Keratinocyte (primary cell): ENCODE results near the gene ACSS1. TPM values are rescaled to one million over a fixed set of nuclear protein-coding genes. Genes with fewer than 3 reads are reported as not detected.

Experiments
- DNase-seq: peaks from one replicate; pipeline ENCODE4 v3.0.0-alpha.2; 2011; ENCODE audit warnings: low read depth, missing footprints, low spot score
- FAIRE-seq: peaks from 2 replicates; lab custom pipeline; 2011; peaks lifted over from hg19 to GRCh38; lab: Jason Lieb, UNC
- H2AFZ ChIP-seq: 2 replicates; pipeline ENCODE4 v1.6.0; 2012; ENCODE audit warnings: low read length, control low read depth, inconsistent platforms; ENCODE audit not compliant: control insufficient read depth
- H3K27ac ChIP-seq: 2 replicates; pipeline ENCODE4 v1.5.1; 2011; ENCODE audit warnings: low read length; ENCODE audit not compliant: control insufficient read depth, insufficient read depth
- H3K27me3 ChIP-seq: 3 replicates; pipeline ENCODE4 v1.6.0; 2011; ENCODE audit warnings: low read length; ENCODE audit not compliant: control insufficient read depth, insufficient read depth; ENCODE audit errors: extremely low read depth
- H3K36me3 ChIP-seq, 2 experiments: 2 replicates in 1 of 2; 3 replicates in 1 of 2; pipeline ENCODE4 v1.5.1; 2011; ENCODE audit warnings: low read length in 2 of 2, mild to moderate bottlenecking in 1 of 2; ENCODE audit not compliant: control insufficient read depth in 2 of 2, insufficient read depth in 2 of 2; ENCODE audit errors: extremely low read depth in 1 of 2
- H3K4me1 ChIP-seq: 3 replicates; pipeline ENCODE4 v1.5.1; 2011; ENCODE audit warnings: low read length; ENCODE audit not compliant: control insufficient read depth, insufficient read depth; ENCODE audit errors: extremely low read depth
- H3K4me2 ChIP-seq: 3 replicates; pipeline ENCODE4 v1.6.0; 2011; ENCODE audit warnings: low read depth, low read length; ENCODE audit not compliant: control insufficient read depth, insufficient read depth; ENCODE audit errors: extremely low read depth
- H3K4me3 ChIP-seq, 3 experiments: fragments of 200-600 bp in 1 of 3; sonication (generic) in 1 of 3; 2 replicates in 2 of 3; 3 replicates in 1 of 3; pipeline ENCODE4 v1.5.1; 2011 to 2016; ENCODE audit warnings: low read length in 3 of 3, mild to moderate bottlenecking in 3 of 3, control low read depth in 2 of 3, inconsistent platforms in 1 of 3, low read depth in 1 of 3, mixed read lengths in 1 of 3, mixed run types in 1 of 3, moderate library complexity in 1 of 3; ENCODE audit not compliant: control insufficient read depth in 2 of 3, insufficient read depth in 2 of 3; ENCODE audit errors: extremely low read depth in 1 of 3
- H3K79me2 ChIP-seq: 2 replicates; pipeline ENCODE4 v1.6.0; 2012; ENCODE audit warnings: low read length; ENCODE audit not compliant: control insufficient read depth, insufficient read depth
- H3K9ac ChIP-seq: 3 replicates; pipeline ENCODE4 v1.6.0; 2011; ENCODE audit warnings: low read length; ENCODE audit not compliant: control insufficient read depth, insufficient read depth; ENCODE audit errors: extremely low read depth
- H3K9me1 ChIP-seq: 3 replicates; pipeline ENCODE4 v1.6.0; 2011; ENCODE audit warnings: low read length; ENCODE audit not compliant: control insufficient read depth, insufficient read depth; ENCODE audit errors: extremely low read depth
- H3K9me3 ChIP-seq: 2 replicates; pipeline ENCODE4 v1.5.1; 2012; ENCODE audit warnings: low read depth, low read length; ENCODE audit not compliant: control insufficient read depth
- H4K20me1 ChIP-seq: 3 replicates; pipeline ENCODE4 v1.6.0; 2011; ENCODE audit warnings: low read length; ENCODE audit not compliant: control insufficient read depth, insufficient read depth; ENCODE audit errors: extremely low read depth
- EZH2 ChIP-seq: IDR thresholded peaks from one replicate; pipeline ENCODE4 v1.6.1; 2012; ENCODE audit warnings: inconsistent platforms, mild to moderate bottlenecking, low read length, moderate library complexity
- dilution Hi-C: fragments of 300-500 bp; cut with MboI; formaldehyde crosslinking; loops from one replicate; pipeline ENCODE4 v1.7.0; 2020; ENCODE audit warnings: low sequenced_read_pairs; ENCODE audit not compliant: extremely low pct_ligation_motif_present
- polyA plus RNA-seq, 5 experiments: library from polyadenylated mRNA; depleted of rRNA in 3 of 5; stranded (reverse) in 3 of 5; stranded (forward) in 1 of 5; unstranded in 1 of 5; fragments of >200 nt; gene quantifications; 1 replicate in 1 of 5; 2 replicates in 3 of 5; 3 replicates in 1 of 5; pipeline versions ENCODE4 v1.2.1 to v1.2.3, GENCODE V29; 2011 to 2012; ENCODE audit warnings: missing spikeins in 2 of 5, low read depth in 1 of 5, low replicate concordance in 1 of 5
- TF ChIP-seq, protein P1 (sequence below), 3 experiments: IDR thresholded peaks in 1 of 3; conservative IDR thresholded peaks in 1 of 3; optimal IDR thresholded peaks in 1 of 3; 2 replicates in 2 of 3; 3 replicates in 1 of 3; pipeline versions ENCODE3 to v1.5.1; 2011; ENCODE audit warnings: low read length in 3 of 3, mild to moderate bottlenecking in 3 of 3, moderate library complexity in 2 of 3, control low read depth in 1 of 3, inconsistent platforms in 1 of 3; ENCODE audit not compliant: insufficient read depth in 2 of 3; ENCODE audit errors: extremely low read depth in 1 of 3

Gene ACSS1
- polyA plus RNA-seq, 1 donor (not counting 4 experiments of a cell fraction or from before 2014, with no cell fraction given): 1.5 TPM

DNA sequence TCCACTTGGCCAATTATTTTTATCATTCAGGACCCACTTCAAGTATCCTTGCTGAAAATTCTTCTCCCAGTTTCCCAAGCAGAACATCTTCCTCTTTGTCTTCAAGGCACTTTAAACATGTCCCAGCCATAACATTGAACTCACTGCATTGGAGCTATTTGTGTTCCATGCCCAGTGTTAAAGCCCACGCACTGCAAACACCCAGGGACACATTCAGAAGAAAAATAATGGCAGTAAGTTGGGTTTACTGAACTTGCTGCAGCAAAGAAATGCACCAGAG is 63.8 kb downstream of the ACSS1 start:
- peaks cover 28% of the 10 kb centered on the region for H3K4me1 ChIP-seq

GRCh38 chr20:24993337-24994185 is 64.4 kb downstream of the ACSS1 start:
- Histone ChIP-seq H2AFZ (peak overlapping the region; percentile 97), H3K36me3 (peaks cover 2 to 3% of the 10 kb centered on the region in 2 experiments), H3K27ac (peak overlapping the region; percentile 72), H3K9me1 (no peaks in the 10 kb centered on the region), H3K4me1 (peaks cover 28% of the 10 kb centered on the region), H3K9me3 (no peaks in the 10 kb centered on the region), H3K4me3 (peak overlapping the region in 2 of 3 experiments; percentile 84 to 88), H3K79me2 (peaks cover 16% of the 10 kb centered on the region), H3K27me3 (peaks cover 7% of the 10 kb centered on the region), H4K20me1 (no peaks in the 10 kb centered on the region), H3K9ac (peak overlapping the region; percentile 74), H3K4me2 (peak overlapping the region; percentile 81)
- FAIRE-seq (no peak), DNase-seq (no peak)
- dilution Hi-C loops: no loop called here
- TF ChIP-seq EZH2: no peak
- TF ChIP-seq, protein P1, sequence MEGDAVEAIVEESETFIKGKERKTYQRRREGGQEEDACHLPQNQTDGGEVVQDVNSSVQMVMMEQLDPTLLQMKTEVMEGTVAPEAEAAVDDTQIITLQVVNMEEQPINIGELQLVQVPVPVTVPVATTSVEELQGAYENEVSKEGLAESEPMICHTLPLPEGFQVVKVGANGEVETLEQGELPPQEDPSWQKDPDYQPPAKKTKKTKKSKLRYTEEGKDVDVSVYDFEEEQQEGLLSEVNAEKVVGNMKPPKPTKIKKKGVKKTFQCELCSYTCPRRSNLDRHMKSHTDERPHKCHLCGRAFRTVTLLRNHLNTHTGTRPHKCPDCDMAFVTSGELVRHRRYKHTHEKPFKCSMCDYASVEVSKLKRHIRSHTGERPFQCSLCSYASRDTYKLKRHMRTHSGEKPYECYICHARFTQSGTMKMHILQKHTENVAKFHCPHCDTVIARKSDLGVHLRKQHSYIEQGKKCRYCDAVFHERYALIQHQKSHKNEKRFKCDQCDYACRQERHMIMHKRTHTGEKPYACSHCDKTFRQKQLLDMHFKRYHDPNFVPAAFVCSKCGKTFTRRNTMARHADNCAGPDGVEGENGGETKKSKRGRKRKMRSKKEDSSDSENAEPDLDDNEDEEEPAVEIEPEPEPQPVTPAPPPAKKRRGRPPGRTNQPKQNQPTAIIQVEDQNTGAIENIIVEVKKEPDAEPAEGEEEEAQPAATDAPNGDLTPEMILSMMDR (optimal IDR thresholded peaks at IDR 0.05 in 1 of 3, IDR thresholded peaks at IDR 0.05 in 1 of 3, conservative IDR thresholded peaks at IDR 0.05 in 1 of 3; ENCODE audit: extremely low read depth in 1 of 3, insufficient read depth in 2 of 3, low read length in 3 of 3): peak in 2 of 3 experiments; percentile 11 to 36

More for the DNA sequence above, 63.8 kb downstream of the ACSS1 start:
- no peak overlapping the region for H3K27ac ChIP-seq
- H3K9ac ChIP-seq: no peak overlapping the region
- no peaks in the 10 kb centered on the region for H3K9me3 ChIP-seq
- no peak overlapping the region for H3K4me2 ChIP-seq
- no peak overlapping the region for H3K4me3 ChIP-seq
- no peaks in the 10 kb centered on the region for H3K9me1 ChIP-seq
- DNase-seq (no peak), FAIRE-seq (no peak)
- peaks cover 15% of the 10 kb centered on the region for H3K79me2 ChIP-seq
- TF ChIP-seq, protein P1 (optimal IDR thresholded peaks at IDR 0.05 in 1 of 3, IDR thresholded peaks at IDR 0.05 in 1 of 3, conservative IDR thresholded peaks at IDR 0.05 in 1 of 3; ENCODE audit: extremely low read depth in 1 of 3, insufficient read depth in 2 of 3, low read length in 3 of 3): no peak
- TF ChIP-seq EZH2: no peak
- dilution Hi-C loops: no loop called here
- H4K20me1 ChIP-seq: no peaks in the 10 kb centered on the region
- peaks cover 2% of the 10 kb centered on the region in 2 experiments for H3K36me3 ChIP-seq
- peaks cover 7% of the 10 kb centered on the region for H3K27me3 ChIP-seq
- H2AFZ ChIP-seq: peak overlapping the region; percentile 36
